KMS-11 (cell line): ENCODE data around the gene MT1F.
"Not testable (repeated sequence)": the region's sequence is repeated elsewhere in the genome, so short reads cannot be mapped to it uniquely, and the experiment has no call there.

Experiments used
- H2AFZ ChIP-seq: fragments of 200-600 bp; sonication (generic); 2 replicates; pipeline ENCODE4 v1.6.1; 2016; ENCODE audit warnings: antibody characterized with exemption, mixed run types, low read depth
- H3K27ac ChIP-seq: fragments of 200-600 bp; sonication (generic); 2 replicates; pipeline ENCODE4 v1.6.1; 2016; ENCODE audit warnings: mild to moderate bottlenecking, mixed run types
- H3K27me3 ChIP-seq: fragments of 200-600 bp; sonication (generic); 2 replicates; pipeline ENCODE4 v1.6.1; 2017; ENCODE audit warnings: mild to moderate bottlenecking, low read depth, mixed run types, moderate library complexity; ENCODE audit not compliant: insufficient read depth
- H3K36me3 ChIP-seq: fragments of 200-600 bp; sonication (generic); 2 replicates; pipeline ENCODE4 v1.6.1; 2017; ENCODE audit warnings: mild to moderate bottlenecking, mixed run types; ENCODE audit not compliant: insufficient read depth
- H3K4me1 ChIP-seq: fragments of 200-600 bp; sonication (generic); 2 replicates; pipeline ENCODE4 v1.6.1; 2016; ENCODE audit warnings: mild to moderate bottlenecking, low read depth, mixed run types; ENCODE audit not compliant: poor library complexity, severe bottlenecking
- H3K4me2 ChIP-seq: fragments of 200-600 bp; sonication (generic); 2 replicates; pipeline ENCODE4 v1.7.0; 2016; ENCODE audit warnings: mild to moderate bottlenecking, mixed run types
- H3K4me3 ChIP-seq: fragments of 200-600 bp; sonication (generic); IDR thresholded peaks from 2 replicates; pipeline ENCODE4 v1.6.1; 2017; ENCODE audit warnings: low read depth, low read length, mixed read lengths; ENCODE audit not compliant: insufficient read depth
- H3K79me2 ChIP-seq: fragments of 200-600 bp; sonication (generic); 2 replicates; pipeline ENCODE4 v1.6.1; 2016; ENCODE audit warnings: low read depth, mixed run types; ENCODE audit not compliant: insufficient read depth
- H3K9ac ChIP-seq: fragments of 200-600 bp; sonication (generic); 2 replicates; pipeline ENCODE4 v1.6.1; 2016; ENCODE audit warnings: mild to moderate bottlenecking, mixed run types
- H4K20me1 ChIP-seq: fragments of 200-600 bp; sonication (generic); 2 replicates; pipeline ENCODE4 v1.6.1; 2016; ENCODE audit warnings: mild to moderate bottlenecking, mixed run types; ENCODE audit not compliant: insufficient read depth
- TF ChIP-seq, protein P1 (sequence below): fragments of 200-600 bp; sonication (generic); conservative IDR thresholded peaks from 2 replicates; pipeline ENCODE4 v1.6.1; 2017; ENCODE audit warnings: low read depth, mild to moderate bottlenecking, antibody characterized with exemption, low read length, moderate library complexity, mixed read lengths

MT1F gene

DNA sequence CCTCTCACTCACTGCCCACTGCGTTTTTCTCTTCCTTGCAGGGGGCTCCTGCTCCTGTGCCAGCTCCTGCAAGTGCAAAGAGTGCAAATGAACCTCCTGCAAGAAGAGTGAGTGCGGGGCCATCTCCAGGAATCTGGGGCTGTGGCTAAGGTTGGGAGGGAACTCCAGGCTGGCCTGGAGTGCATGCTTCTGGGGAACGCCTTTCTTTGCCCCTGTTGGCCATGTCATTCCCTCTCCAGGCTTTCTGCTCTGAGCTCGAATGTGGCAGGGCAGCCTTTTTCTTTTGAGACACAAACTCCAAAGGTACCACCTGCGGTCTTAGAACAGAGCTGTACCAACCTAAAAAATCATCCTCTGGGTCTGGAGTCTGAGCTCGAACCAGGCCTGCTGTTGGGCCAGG is 39.6 kb upstream of the MT1F start:
- H3K27me3 ChIP-seq, result no peaks in the 10 kb centered on the region

DNA sequence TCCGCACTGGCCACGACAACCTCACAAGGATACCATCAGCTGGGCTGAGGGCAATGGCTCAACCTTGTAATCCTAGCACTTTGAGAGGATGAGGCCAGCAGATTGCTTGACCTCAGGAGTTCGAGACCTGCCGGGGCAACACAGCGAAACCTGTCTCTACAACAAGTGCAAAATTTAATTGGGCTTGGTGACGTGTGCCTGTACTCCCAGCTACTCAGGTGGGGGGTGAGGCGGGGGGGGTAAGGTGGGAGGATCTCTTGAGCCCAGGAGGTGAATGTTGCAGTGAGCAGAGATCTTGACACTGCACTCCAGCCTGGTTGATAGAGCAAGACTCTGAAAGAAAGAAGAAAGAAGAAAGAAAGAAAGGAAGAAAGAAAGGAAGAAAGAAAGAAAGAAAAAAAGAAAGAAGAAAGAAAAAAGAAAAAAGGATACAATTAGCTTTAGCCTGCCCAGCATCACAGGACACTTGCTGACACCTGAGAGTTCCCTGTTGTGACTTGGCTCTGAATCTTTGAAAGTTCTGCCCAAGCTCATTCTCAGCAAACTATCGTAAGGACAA is 37.3 kb upstream of the MT1F start:
- Histone ChIP-seq H3K79me2 (no peaks in the 10 kb centered on the region), H2AFZ (no peak overlapping the region), H3K4me2 (no peak overlapping the region), H3K27me3 (no peaks in the 10 kb centered on the region), H3K9ac (no peak overlapping the region), H3K4me1 (no peaks in the 10 kb centered on the region), H4K20me1 (no peaks in the 10 kb centered on the region), H3K36me3 (no peaks in the 10 kb centered on the region), H3K27ac (no peak overlapping the region), H3K4me3 (no peak overlapping the region)
- TF ChIP-seq, protein P1, sequence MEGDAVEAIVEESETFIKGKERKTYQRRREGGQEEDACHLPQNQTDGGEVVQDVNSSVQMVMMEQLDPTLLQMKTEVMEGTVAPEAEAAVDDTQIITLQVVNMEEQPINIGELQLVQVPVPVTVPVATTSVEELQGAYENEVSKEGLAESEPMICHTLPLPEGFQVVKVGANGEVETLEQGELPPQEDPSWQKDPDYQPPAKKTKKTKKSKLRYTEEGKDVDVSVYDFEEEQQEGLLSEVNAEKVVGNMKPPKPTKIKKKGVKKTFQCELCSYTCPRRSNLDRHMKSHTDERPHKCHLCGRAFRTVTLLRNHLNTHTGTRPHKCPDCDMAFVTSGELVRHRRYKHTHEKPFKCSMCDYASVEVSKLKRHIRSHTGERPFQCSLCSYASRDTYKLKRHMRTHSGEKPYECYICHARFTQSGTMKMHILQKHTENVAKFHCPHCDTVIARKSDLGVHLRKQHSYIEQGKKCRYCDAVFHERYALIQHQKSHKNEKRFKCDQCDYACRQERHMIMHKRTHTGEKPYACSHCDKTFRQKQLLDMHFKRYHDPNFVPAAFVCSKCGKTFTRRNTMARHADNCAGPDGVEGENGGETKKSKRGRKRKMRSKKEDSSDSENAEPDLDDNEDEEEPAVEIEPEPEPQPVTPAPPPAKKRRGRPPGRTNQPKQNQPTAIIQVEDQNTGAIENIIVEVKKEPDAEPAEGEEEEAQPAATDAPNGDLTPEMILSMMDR, result no peak

More for the DNA sequence above, 39.6 kb upstream of the MT1F start:
- H3K4me1 ChIP-seq, result no peaks in the 10 kb centered on the region
- H3K36me3 ChIP-seq, result no peaks in the 10 kb centered on the region
- no peak overlapping the region for H3K9ac ChIP-seq
- TF ChIP-seq, protein P1, result no peak
- no peaks in the 10 kb centered on the region for H3K79me2 ChIP-seq
- no peak overlapping the region for H3K27ac ChIP-seq
- H3K4me3 ChIP-seq, result no peak overlapping the region
- H2AFZ ChIP-seq, result no peak overlapping the region
- no peaks in the 10 kb centered on the region for H4K20me1 ChIP-seq
- no peak overlapping the region for H3K4me2 ChIP-seq

DNA sequence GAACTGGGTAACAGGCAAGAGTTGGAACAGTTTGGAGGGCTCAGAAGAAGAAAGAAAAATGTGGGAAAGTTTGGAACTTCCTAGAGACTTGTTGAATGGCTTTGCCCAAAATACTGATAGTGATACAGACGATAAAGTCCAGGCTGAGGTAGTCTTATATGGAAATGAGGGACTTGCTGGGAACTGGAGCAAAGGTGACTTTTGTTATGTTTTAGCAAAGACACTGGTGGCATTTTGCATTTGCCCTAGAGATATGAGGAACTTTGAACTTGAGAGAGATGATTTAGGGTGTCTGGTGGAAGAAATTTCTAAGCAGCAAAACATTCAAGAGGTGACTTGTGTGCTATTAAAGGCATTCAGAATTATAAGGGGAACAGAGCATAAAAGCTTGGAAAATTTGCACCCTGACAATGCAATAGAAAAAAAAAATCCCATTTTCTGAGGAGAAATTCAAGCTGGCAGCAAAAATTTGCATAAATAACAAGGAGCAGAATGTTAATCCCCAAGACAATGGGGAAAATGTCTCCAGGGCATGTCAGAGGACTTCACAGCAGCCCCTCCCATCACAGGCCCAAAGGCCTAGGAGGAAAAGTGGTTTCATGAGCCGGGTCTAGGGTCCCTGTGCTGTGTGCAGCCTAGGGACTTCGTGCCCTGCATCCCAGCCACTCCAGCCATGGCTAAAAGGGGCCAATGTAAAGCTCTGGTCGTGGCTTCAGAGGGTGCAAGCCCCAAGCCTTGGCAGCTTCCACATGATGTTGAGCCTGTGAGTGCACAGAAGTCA is 35.9 kb upstream of the MT1F start:
- H3K27me3 ChIP-seq, H2AFZ ChIP-seq: not testable (repeated sequence)

DNA sequence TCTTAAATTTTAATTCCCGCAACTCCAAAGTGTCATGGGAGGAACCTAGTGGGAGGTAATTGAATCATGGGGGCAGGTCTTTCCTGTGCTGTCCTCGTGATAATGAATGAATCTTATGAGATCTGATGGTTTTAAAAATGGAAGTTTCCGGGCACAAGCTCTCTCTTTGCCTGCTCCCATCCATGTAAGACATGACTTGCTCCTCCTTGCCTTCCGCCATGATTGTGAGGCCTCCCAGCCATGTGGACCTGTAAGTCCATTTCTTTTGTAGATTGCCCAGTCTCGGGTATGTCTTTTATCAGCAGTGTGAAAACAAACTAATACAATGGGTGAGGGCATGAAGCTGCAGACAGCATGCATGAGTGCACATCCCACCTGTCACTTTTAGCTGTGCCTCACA is 34.6 kb upstream of the MT1F start:
- not testable (repeated sequence) for H3K4me1 ChIP-seq, H4K20me1 ChIP-seq, H3K27me3 ChIP-seq, H3K4me2 ChIP-seq, H3K27ac ChIP-seq, H3K4me3 ChIP-seq, H2AFZ ChIP-seq, H3K36me3 ChIP-seq, H3K79me2 ChIP-seq, H3K9ac ChIP-seq

More for the DNA sequence above, 35.9 kb upstream of the MT1F start:
- not testable (repeated sequence) for H4K20me1 ChIP-seq, H3K4me1 ChIP-seq, H3K9ac ChIP-seq, H3K4me2 ChIP-seq, H3K79me2 ChIP-seq, H3K27ac ChIP-seq, H3K36me3 ChIP-seq, H3K4me3 ChIP-seq

DNA sequence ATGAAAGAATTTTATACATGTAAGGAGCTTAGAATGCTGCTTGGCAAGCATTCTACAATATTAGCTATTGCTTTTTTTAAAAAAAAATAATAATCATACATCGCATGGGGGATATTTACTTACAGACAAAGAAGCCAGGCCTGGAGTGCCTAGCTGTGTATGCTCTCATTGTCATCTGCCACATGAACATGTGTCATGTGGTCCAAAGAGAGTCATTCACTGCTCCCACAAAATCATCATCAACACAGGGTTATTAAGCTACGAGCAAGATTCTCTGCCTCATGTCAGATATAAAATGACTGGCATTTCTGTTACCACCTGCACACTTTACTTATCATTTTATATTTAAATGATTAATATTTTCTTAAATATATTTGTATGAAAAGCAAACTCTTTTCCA is 34.1 kb upstream of the MT1F start:
- TF ChIP-seq, protein P1, result no peak
- no peaks in the 10 kb centered on the region for H3K79me2 ChIP-seq
- no peaks in the 10 kb centered on the region for H3K4me1 ChIP-seq
- H3K27me3 ChIP-seq, result no peaks in the 10 kb centered on the region
- H2AFZ ChIP-seq, result no peak overlapping the region
- no peaks in the 10 kb centered on the region for H3K36me3 ChIP-seq
- no peak overlapping the region for H3K27ac ChIP-seq
- H3K4me3 ChIP-seq, result no peak overlapping the region
- H3K9ac ChIP-seq, result no peak overlapping the region
- H4K20me1 ChIP-seq, result no peaks in the 10 kb centered on the region
- no peak overlapping the region for H3K4me2 ChIP-seq
